K562 (cell line): ENCODE measurements around the gene COX5A. TPM values are rescaled to one million over a fixed set of nuclear protein-coding genes. Genes with fewer than 3 reads are reported as not detected.

Experiments used
- CBX8 ChIP-seq: fragments of 200-600 bp; sonication (generic); IDR thresholded peaks from 2 replicates; pipeline ENCODE4 v1.6.1; 2012; ENCODE audit warnings: borderline replicate concordance, mixed run types, low read depth, mild to moderate bottlenecking, moderate library complexity, mixed read lengths, low read length, control low read depth, inconsistent platforms; ENCODE audit not compliant: poor library complexity, severe bottlenecking; ENCODE audit errors: extremely low read depth
- DPF2 ChIP-seq: fragments of 450-650 bp; IDR thresholded peaks from 2 replicates; pipeline ENCODE4 v1.6.1; 2016
- ETV6 ChIP-seq, 3 experiments: fragments of 150-350 bp in 1 of 3; sonication (generic) in 1 of 3; formaldehyde crosslinking in 1 of 3; IDR thresholded peaks; 2 replicates each; pipeline versions ENCODE4 v1.6.1 to v1.8.0; 2014 to 2022; ENCODE audit warnings: borderline replicate concordance in 2 of 3, low read depth in 2 of 3, antibody characterized with exemption in 1 of 3, low read length in 1 of 3, mild to moderate bottlenecking in 1 of 3, missing genetic modification reagents in 1 of 3
- EZH2 ChIP-seq: IDR thresholded peaks from 2 replicates; pipeline ENCODE4 v1.6.1; 2012; ENCODE audit warnings: low read depth, mild to moderate bottlenecking, inconsistent platforms, low read length, borderline replicate concordance
- GTF2E2 ChIP-seq: fragments of 200-800 bp; sonication (Bioruptor generic); IDR thresholded peaks from 2 replicates; pipeline ENCODE4 v1.6.1; 2016; ENCODE audit warnings: missing genetic modification characterization, missing compliant biosample characterization
- HMG20B ChIP-seq: fragments of 250-450 bp; sonication (Bioruptor Pico); IDR thresholded peaks from 2 replicates; pipeline ENCODE4 v1.5.0; 2021; ENCODE audit warnings: mild to moderate bottlenecking
- KDM5B ChIP-seq: fragments of 200-600 bp; sonication (generic); IDR thresholded peaks from 2 replicates; pipeline ENCODE4 v1.6.1; 2012; ENCODE audit warnings: low read depth, mild to moderate bottlenecking, moderate library complexity, low read length, control low read depth, inconsistent platforms; ENCODE audit not compliant: insufficient replicate concordance
- MAX ChIP-seq: sonication (generic); formaldehyde crosslinking; IDR thresholded peaks from 2 replicates; pipeline ENCODE4 v1.9.0; 2022; ENCODE audit warnings: mild to moderate bottlenecking, missing genetic modification reagents
- MCM2 ChIP-seq: fragments of 450-650 bp; IDR thresholded peaks from 2 replicates; pipeline ENCODE4 v1.6.1; 2017; ENCODE audit warnings: low read depth, mild to moderate bottlenecking
- MCM5 ChIP-seq: fragments of 450-650 bp; IDR thresholded peaks from 2 replicates; pipeline ENCODE4 v1.6.1; 2016; ENCODE audit warnings: low read depth
- RBM25 ChIP-seq: fragments of 200-400 bp; formaldehyde crosslinking; IDR thresholded peaks from 2 replicates; pipeline ENCODE4 v1.6.1; 2018; ENCODE audit warnings: low read length, low read depth, moderate library complexity; ENCODE audit not compliant: severe bottlenecking
- TAF1 ChIP-seq: IDR thresholded peaks from 2 replicates; pipeline ENCODE4 v1.6.1; 2011; ENCODE audit warnings: mild to moderate bottlenecking, low read length, moderate library complexity; ENCODE audit not compliant: insufficient read depth, control insufficient read depth, severe bottlenecking; ENCODE audit errors: extremely low read depth
- TGIF2 ChIP-seq: sonication (generic); formaldehyde crosslinking; IDR thresholded peaks from 2 replicates; pipeline ENCODE4 v1.8.1; 2022; ENCODE audit warnings: mild to moderate bottlenecking, missing genetic modification reagents, moderate library complexity
- ZNF12 ChIP-seq: sonication (generic); formaldehyde crosslinking; IDR thresholded peaks from 2 replicates; pipeline ENCODE4 v1.4.0; 2020; ENCODE audit warnings: mild to moderate bottlenecking, missing genetic modification reagents
- ZNF764 ChIP-seq: fragments of 250-450 bp; sonication (Bioruptor Pico); IDR thresholded peaks from 2 replicates; pipeline ENCODE4 v1.4.0; 2020; ENCODE audit warnings: low read depth, mild to moderate bottlenecking, moderate library complexity
- ZNF79 ChIP-seq: fragments of 250-450 bp; sonication (Bioruptor Pico); IDR thresholded peaks from 2 replicates; pipeline ENCODE4 v1.4.0; 2020; ENCODE audit warnings: low read depth, mild to moderate bottlenecking, moderate library complexity
- polyA plus RNA-seq, 8 experiments: library from polyadenylated mRNA; depleted of rRNA in 4 of 8; stranded (reverse) in 5 of 8; unstranded in 3 of 8; fragments of >200 nt; fragmentation: Nextera tagmentation in 2 of 8; fragmentation: Illumina TruSeq in 1 of 8; extraction: Ambion mirVana in 2 of 8; extraction: Trizol in 1 of 8; gene quantifications; 2 replicates each; pipeline versions ENCODE4 v1.2.1 to v1.2.3, GENCODE V29; 2011 to 2014; ENCODE audit warnings: inconsistent platforms in 1 of 8, missing spikeins in 1 of 8
- total RNA-seq, 7 experiments: library from RNA; depleted of rRNA in 6 of 7; stranded (reverse); fragments of >200 nt in 6 of 7; fragmentation: Illumina TruSeq in 2 of 7; extraction: Trizol in 2 of 7; gene quantifications; 2 replicates each; pipeline versions ENCODE4 v1.2.1 to v1.2.3, GENCODE V29; 2011 to 2021; ENCODE audit warnings: low replicate concordance in 1 of 7
- TF ChIP-seq, protein P1 (sequence below): fragments of 450-650 bp; IDR thresholded peaks from 2 replicates; pipeline ENCODE4 v1.6.1; 2016; ENCODE audit warnings: borderline replicate concordance
- TF ChIP-seq, protein P2 (sequence below): fragments of 250-450 bp; sonication (Bioruptor Pico); IDR thresholded peaks from 2 replicates; pipeline ENCODE4 v1.5.0; 2021
- TF ChIP-seq, protein P3 (sequence below): sonication (generic); formaldehyde crosslinking; IDR thresholded peaks from 2 replicates; pipeline ENCODE4 v1.8.1; 2023; ENCODE audit warnings: mild to moderate bottlenecking, missing genetic modification reagents, moderate library complexity
- TF ChIP-seq, protein P4 (sequence below): fragments of 450-650 bp; IDR thresholded peaks from 2 replicates; pipeline ENCODE4 v1.6.1; 2017; ENCODE audit warnings: antibody characterized with exemption

COX5A gene
- total and polyA plus RNA-seq, 9 of the 15 experiments (the other 6 are each of a cell fraction or from before 2014, with no cell fraction given): 86.8 to 553 (median 371) TPM

DNA sequence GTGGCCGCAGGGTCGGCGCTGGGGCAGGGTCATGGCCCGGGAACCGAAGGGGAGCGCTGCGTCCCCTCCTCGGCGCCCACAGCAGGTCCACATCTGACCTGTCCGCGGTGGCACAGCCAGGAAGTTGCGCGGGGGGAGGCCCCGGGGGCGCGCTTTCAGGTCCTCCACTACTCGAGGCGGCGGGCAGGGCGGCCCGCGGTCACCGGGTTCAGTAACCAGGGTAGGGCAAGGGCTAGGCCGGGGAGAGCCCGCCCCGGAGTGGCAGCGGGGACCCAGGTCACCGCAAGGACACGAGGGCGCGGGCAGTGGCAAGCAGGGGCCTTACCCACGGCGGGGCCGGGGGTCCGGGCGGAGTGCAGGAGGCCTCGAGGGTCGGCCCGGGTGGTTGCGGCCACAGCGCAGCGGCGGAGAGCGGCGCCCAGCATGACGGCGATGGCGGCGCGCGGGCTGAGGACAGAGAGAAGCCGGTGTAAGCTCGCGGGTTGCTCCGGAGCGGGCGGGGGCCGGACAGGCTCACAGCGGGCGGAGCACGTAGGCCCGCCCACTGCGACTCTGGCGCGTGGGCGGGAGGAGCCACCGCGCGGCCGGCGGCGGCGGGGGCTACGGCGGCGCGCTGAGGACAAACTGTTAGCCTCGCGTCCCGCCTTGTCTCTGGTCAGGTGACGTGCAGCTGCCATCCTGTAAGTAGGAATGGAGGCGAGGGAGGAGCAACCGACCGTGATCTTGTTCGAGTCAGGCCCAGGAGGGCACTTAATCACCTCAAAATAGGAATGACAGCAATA, at the start of gene COX5A (continued):
- TF ChIP-seq, protein P1, sequence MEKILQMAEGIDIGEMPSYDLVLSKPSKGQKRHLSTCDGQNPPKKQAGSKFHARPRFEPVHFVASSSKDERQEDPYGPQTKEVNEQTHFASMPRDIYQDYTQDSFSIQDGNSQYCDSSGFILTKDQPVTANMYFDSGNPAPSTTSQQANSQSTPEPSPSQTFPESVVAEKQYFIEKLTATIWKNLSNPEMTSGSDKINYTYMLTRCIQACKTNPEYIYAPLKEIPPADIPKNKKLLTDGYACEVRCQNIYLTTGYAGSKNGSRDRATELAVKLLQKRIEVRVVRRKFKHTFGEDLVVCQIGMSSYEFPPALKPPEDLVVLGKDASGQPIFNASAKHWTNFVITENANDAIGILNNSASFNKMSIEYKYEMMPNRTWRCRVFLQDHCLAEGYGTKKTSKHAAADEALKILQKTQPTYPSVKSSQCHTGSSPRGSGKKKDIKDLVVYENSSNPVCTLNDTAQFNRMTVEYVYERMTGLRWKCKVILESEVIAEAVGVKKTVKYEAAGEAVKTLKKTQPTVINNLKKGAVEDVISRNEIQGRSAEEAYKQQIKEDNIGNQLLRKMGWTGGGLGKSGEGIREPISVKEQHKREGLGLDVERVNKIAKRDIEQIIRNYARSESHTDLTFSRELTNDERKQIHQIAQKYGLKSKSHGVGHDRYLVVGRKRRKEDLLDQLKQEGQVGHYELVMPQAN: no peak
- TF ChIP-seq EZH2: no peak
- TF ChIP-seq ETV6 (IDR thresholded peaks at IDR 0.05; ENCODE audit: borderline replicate concordance in 1 of 2, low read depth in 2 of 2, low read length in 1 of 2): no peak
- TF ChIP-seq ETV6 (CRISPR knock-in tag; IDR thresholded peaks at IDR 0.05; ENCODE audit: borderline replicate concordance): no peak
- TF ChIP-seq, protein P2, sequence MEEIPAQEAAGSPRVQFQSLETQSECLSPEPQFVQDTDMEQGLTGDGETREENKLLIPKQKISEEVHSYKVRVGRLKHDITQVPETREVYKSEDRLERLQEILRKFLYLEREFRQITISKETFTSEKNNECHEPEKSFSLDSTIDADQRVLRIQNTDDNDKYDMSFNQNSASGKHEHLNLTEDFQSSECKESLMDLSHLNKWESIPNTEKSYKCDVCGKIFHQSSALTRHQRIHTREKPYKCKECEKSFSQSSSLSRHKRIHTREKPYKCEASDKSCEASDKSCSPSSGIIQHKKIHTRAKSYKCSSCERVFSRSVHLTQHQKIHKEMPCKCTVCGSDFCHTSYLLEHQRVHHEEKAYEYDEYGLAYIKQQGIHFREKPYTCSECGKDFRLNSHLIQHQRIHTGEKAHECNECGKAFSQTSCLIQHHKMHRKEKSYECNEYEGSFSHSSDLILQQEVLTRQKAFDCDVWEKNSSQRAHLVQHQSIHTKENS (CRISPR knock-in tag): no peak
- TF ChIP-seq MCM5: no peak
- no peak for TF ChIP-seq ZNF764 (CRISPR knock-in tag)
- TF ChIP-seq, protein P3, sequence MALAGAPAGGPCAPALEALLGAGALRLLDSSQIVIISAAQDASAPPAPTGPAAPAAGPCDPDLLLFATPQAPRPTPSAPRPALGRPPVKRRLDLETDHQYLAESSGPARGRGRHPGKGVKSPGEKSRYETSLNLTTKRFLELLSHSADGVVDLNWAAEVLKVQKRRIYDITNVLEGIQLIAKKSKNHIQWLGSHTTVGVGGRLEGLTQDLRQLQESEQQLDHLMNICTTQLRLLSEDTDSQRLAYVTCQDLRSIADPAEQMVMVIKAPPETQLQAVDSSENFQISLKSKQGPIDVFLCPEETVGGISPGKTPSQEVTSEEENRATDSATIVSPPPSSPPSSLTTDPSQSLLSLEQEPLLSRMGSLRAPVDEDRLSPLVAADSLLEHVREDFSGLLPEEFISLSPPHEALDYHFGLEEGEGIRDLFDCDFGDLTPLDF (CRISPR knock-in tag): no peak; the same call in 1 of the 2 replicates
- no peak for TF ChIP-seq ZNF79 (CRISPR knock-in tag)
- TF ChIP-seq MAX (CRISPR knock-in tag): peak; percentile 71
- TF ChIP-seq, protein P4, sequence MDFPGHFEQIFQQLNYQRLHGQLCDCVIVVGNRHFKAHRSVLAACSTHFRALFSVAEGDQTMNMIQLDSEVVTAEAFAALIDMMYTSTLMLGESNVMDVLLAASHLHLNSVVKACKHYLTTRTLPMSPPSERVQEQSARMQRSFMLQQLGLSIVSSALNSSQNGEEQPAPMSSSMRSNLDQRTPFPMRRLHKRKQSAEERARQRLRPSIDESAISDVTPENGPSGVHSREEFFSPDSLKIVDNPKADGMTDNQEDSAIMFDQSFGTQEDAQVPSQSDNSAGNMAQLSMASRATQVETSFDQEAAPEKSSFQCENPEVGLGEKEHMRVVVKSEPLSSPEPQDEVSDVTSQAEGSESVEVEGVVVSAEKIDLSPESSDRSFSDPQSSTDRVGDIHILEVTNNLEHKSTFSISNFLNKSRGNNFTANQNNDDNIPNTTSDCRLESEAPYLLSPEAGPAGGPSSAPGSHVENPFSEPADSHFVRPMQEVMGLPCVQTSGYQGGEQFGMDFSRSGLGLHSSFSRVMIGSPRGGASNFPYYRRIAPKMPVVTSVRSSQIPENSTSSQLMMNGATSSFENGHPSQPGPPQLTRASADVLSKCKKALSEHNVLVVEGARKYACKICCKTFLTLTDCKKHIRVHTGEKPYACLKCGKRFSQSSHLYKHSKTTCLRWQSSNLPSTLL: no peak
- peak; percentile 86 for TF ChIP-seq TAF1
- no peak for TF ChIP-seq DPF2
- peak; percentile 95 for TF ChIP-seq TGIF2 (CRISPR knock-in tag)
- TF ChIP-seq MCM2: no peak
- peak; percentile 86 for TF ChIP-seq KDM5B
- TF ChIP-seq ZNF12 (CRISPR knock-in tag): peak; percentile 76; the same call in 1 of the 2 replicates
- TF ChIP-seq HMG20B (CRISPR knock-in tag): no peak
- peak; percentile 18 for TF ChIP-seq RBM25
- no peak for TF ChIP-seq CBX8
- TF ChIP-seq GTF2E2: peak; percentile 51; the same call in 1 of the 2 replicates
